BLaER1 (cell line): ENCODE measurements around the gene COL27A1.
A peak's percentile ranks its signal among the peaks of the same experiment; 100 is the strongest.

Source experiments
- H3K27ac ChIP-seq: shearing (Covaris generic); formaldehyde crosslinking; 2 replicates; pipeline ENCODE4 v1.8.1; 2022
- H3K27me3 ChIP-seq: shearing (Covaris generic); formaldehyde crosslinking; 2 replicates; pipeline ENCODE4 v1.8.1; 2022
- H3K36me3 ChIP-seq: shearing (Covaris generic); formaldehyde crosslinking; 2 replicates; pipeline ENCODE4 v1.8.1; 2022
- H3K4me1 ChIP-seq: shearing (Covaris generic); formaldehyde crosslinking; 2 replicates; pipeline ENCODE4 v1.8.1; 2022
- H3K4me2 ChIP-seq: shearing (Covaris generic); formaldehyde crosslinking; 2 replicates; pipeline ENCODE4 v1.8.1; 2022
- H3K4me3 ChIP-seq: shearing (Covaris generic); formaldehyde crosslinking; 2 replicates; pipeline ENCODE4 v1.8.1; 2022
- H3K9ac ChIP-seq: shearing (Covaris generic); formaldehyde crosslinking; 2 replicates; pipeline ENCODE4 v1.8.1; 2022
- H3K9me3 ChIP-seq: shearing (Covaris generic); formaldehyde crosslinking; 2 replicates; pipeline ENCODE4 v1.8.1; 2022
- H4K20me1 ChIP-seq: shearing (Covaris generic); formaldehyde crosslinking; 2 replicates; pipeline ENCODE4 v1.8.1; 2022
- Cebpa-rat ChIP-seq: shearing (Covaris generic); IDR thresholded peaks from 2 replicates; pipeline ENCODE4 v1.8.1; 2022

Gene COL27A1

DNA sequence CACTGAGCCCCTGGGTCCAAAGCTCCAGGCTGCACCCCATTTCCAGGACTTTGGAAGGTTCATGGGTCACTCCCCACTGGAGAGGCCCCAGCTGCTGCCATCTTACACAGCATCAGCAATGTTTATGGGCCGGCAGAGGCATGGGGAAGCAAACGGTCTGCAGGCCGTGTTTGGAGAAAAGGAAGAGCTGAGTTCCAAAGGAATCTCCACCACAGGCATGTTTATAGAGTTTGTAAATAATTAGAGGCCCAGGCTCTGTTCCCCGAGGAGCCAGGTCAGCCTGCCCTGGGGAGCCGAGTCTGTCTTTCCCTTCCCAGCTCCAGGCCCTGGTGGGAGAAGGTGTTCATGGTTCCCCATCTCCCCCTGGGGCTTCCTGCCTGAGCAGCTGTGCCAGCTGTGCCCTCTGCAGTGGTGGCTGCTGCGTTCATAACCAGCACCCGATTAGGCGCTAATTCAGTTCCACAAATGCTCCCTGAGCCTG lies 64.8 kb downstream of the COL27A1 start:
- TF ChIP-seq Cebpa-rat, result no peak
- H3K4me2 ChIP-seq, result peak overlapping the region; percentile 37

DNA sequence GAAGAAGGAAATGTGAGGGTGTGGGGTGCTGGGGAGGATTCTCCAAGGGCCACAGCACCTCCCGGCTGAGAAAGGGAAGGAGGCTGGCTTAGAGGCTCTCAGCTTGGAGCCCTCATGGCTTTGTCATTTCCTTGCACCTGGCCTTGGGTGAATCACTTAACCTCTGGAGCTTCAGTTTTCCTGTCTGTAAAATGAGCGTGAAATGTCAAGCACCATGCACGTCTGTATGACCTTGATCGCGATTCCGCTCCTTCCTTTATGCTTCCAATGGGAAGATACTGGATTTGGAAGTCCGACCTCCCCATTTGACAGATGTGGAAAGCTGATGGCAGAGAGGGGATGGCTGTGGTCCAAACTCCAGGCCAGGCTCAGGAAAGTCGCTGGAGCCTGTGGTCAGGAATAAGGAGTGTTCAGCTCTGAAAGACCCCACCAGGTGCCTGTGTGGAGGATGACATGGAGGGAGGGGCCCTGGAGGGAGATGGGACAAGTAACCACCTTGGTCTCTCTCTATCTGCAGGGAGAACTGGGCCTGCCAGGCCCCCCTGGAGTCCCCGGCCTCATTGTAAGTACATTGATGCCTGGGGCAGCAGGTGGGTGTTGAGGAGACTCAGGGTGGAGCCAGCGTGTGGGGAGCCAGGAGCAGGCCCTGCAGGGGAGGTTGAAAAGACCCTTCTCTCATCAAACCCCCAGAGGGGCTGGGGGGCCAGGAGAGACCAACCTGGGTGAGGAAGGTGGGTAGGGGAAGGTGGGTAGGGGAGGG lies 66.5 kb downstream of the COL27A1 start:
- H3K36me3 ChIP-seq, result peaks cover 89% of the 10 kb centered on the region
- peaks cover 24% of the 10 kb centered on the region for H3K4me1 ChIP-seq
- no peak overlapping the region for H3K27ac ChIP-seq
- H3K9me3 ChIP-seq, result no peaks in the 10 kb centered on the region
- no peak overlapping the region for H3K4me3 ChIP-seq
- no peak for TF ChIP-seq Cebpa-rat
- no peaks in the 10 kb centered on the region for H4K20me1 ChIP-seq
- H3K27me3 ChIP-seq, result no peaks in the 10 kb centered on the region
- H3K4me2 ChIP-seq, result no peak overlapping the region
- H3K9ac ChIP-seq, result no peak overlapping the region

More for the DNA sequence above, 64.8 kb downstream of the COL27A1 start:
- no peak overlapping the region for H3K4me3 ChIP-seq
- peak overlapping the region; percentile 45; the same call in 1 of the 2 replicates for H3K27ac ChIP-seq
- H4K20me1 ChIP-seq, result no peaks in the 10 kb centered on the region
- no peaks in the 10 kb centered on the region for H3K9me3 ChIP-seq
- H3K27me3 ChIP-seq, result no peaks in the 10 kb centered on the region
- no peak overlapping the region for H3K9ac ChIP-seq
- peaks cover 24% of the 10 kb centered on the region for H3K4me1 ChIP-seq
- H3K36me3 ChIP-seq, result peaks cover 89% of the 10 kb centered on the region

DNA sequence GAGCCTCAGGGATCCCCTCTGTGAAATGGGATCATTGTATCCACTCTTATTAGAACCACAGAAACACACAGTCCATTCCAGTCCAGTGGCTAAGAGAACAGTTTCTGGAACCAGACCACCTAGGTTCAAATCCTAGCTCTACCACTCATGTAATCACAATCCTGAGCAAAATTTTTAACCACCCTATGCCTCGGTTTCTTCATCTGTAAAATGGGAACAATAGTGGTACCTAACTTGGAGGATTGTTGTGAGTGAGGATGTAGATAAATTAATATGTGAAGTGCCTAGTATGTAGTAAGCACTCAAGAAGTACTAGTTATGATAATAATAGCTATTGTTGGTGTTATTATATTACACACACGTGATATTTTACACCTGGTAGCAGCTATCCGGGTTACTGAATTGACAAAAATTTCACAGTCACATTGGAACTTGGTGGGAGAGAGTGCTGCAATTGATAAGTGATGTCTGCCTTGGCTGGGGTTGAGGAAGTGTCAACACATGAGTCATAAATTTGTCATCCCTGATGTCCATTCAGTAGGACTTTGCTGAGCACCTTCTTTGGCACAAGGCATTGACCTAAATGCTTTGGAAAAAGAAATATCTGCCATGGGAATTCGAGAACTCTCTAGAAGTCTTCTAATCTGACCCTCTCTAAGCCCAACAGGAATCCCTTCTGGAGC lies 68.4 kb downstream of the COL27A1 start:
- H3K36me3 ChIP-seq, result peaks cover 90% of the 10 kb centered on the region
- H3K4me3 ChIP-seq, result no peak overlapping the region
- H3K4me2 ChIP-seq, result no peak overlapping the region
- no peak for TF ChIP-seq Cebpa-rat
- H3K27me3 ChIP-seq, result no peaks in the 10 kb centered on the region
- H3K4me1 ChIP-seq, result peaks cover 24% of the 10 kb centered on the region
- H3K27ac ChIP-seq, result no peak overlapping the region
- no peak overlapping the region for H3K9ac ChIP-seq
- no peaks in the 10 kb centered on the region for H4K20me1 ChIP-seq
- H3K9me3 ChIP-seq, result no peaks in the 10 kb centered on the region

DNA sequence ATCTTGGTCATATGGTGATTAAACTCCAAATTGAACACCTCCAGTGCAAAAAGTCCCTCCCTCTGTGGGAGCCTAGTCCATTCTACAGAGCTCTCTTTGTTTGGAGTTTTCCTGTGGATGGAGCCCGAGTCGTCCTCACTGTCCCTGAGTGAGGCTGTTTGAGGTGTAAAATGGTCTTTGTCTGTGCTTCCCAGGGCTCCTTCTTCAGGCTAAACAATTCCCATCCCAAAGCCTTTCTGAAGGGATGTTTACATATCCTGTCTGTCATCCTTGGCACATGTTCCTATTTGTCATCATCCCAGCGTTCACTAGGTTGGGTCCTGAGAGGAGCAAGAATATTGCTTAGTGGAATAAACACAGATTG lies 68.9 kb downstream of the COL27A1 start:
- TF ChIP-seq Cebpa-rat, result no peak
- H3K27ac ChIP-seq, result no peak overlapping the region
- H3K4me2 ChIP-seq, result no peak overlapping the region
- no peaks in the 10 kb centered on the region for H3K9me3 ChIP-seq
- no peaks in the 10 kb centered on the region for H3K27me3 ChIP-seq
- H3K4me1 ChIP-seq, result peaks cover 23% of the 10 kb centered on the region
- no peak overlapping the region for H3K9ac ChIP-seq
- peaks cover 88% of the 10 kb centered on the region for H3K36me3 ChIP-seq
- no peak overlapping the region for H3K4me3 ChIP-seq
- H4K20me1 ChIP-seq, result no peaks in the 10 kb centered on the region

DNA sequence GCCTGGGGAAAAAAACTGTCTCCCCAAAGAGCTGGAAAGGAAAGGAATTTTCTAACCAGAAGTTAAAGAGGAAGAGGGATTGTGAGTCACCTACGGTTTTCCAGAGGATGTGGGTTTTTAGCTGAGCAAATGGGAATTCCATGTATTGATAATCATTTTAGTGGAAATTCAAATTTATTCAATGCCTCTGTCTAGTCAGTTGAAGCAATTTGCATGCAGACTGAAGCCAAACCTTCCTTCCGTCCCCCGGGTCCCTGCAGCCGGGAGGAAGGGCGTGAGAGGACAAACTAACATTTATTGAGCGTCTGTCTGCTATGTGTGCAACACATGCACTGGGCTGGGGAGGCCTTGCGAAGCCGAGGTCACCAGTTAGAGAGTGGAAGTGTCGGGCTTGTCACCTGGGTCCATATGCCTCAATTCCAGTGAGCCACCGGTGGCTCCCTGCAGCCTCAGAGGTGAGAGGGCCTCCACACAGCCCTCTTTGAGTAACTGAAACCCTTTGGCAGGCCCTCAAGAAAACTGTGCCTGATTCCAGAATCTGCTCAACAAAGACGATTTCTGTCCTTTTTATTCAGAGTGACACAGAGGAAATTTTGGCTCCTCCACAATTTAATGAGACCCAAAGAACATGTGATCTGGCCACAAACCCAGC lies 70.3 kb downstream of the COL27A1 start:
- Histone ChIP-seq H3K9me3 (no peaks in the 10 kb centered on the region), H3K4me2 (no peak overlapping the region), H3K27ac (no peak overlapping the region; the same call in 1 of the 2 replicates), H3K27me3 (no peaks in the 10 kb centered on the region), H4K20me1 (no peaks in the 10 kb centered on the region), H3K4me1 (peaks cover 17% of the 10 kb centered on the region), H3K36me3 (peaks cover 82% of the 10 kb centered on the region), H3K9ac (no peak overlapping the region), H3K4me3 (no peak overlapping the region)
- no peak for TF ChIP-seq Cebpa-rat

DNA sequence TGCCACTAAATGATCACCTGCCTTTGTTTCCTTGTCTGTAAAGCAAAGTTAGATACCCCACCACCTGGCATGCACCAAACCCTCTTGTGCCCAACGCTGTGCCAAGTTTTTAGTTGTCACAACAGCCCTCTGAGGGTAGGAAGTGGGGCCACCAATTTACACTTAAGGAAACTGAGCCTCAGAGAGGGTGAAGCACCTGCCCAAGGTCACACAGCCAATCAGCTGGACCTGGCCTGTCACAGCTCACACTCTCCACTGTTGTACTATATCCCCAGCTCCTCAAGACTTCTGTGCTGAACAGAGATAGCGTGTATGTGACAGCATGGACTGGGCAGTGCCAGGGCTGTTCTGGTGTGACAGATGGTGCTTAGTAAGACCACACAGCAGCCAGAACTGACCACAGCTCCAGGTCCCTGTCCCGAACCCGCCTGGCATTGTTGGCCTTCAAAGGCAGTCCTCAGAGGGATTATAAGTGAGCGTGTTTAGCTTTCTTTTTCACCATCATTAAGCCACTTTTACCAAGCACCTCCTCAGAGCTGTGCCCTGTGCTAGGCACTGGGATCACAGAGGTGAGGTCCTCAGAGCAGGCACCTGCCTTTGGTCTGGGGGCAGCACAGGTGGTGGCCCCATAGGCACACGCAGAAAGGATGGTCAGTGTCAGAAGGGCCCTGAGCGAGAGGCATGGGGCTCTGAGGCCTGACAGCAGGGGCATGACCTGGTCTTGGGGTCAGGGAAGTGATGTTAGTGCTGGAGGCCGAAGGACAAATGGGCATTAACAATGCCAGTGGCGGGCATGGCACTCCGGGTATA lies 71.1 kb downstream of the COL27A1 start:
- H3K27me3 ChIP-seq, result no peaks in the 10 kb centered on the region
- no peak overlapping the region for H3K9ac ChIP-seq
- H4K20me1 ChIP-seq, result no peaks in the 10 kb centered on the region
- no peak for TF ChIP-seq Cebpa-rat
- H3K27ac ChIP-seq, result no peak overlapping the region
- no peaks in the 10 kb centered on the region for H3K9me3 ChIP-seq
- peaks cover 19% of the 10 kb centered on the region for H3K4me1 ChIP-seq
- H3K4me3 ChIP-seq, result no peak overlapping the region
- no peak overlapping the region for H3K4me2 ChIP-seq
- peaks cover 77% of the 10 kb centered on the region for H3K36me3 ChIP-seq

DNA sequence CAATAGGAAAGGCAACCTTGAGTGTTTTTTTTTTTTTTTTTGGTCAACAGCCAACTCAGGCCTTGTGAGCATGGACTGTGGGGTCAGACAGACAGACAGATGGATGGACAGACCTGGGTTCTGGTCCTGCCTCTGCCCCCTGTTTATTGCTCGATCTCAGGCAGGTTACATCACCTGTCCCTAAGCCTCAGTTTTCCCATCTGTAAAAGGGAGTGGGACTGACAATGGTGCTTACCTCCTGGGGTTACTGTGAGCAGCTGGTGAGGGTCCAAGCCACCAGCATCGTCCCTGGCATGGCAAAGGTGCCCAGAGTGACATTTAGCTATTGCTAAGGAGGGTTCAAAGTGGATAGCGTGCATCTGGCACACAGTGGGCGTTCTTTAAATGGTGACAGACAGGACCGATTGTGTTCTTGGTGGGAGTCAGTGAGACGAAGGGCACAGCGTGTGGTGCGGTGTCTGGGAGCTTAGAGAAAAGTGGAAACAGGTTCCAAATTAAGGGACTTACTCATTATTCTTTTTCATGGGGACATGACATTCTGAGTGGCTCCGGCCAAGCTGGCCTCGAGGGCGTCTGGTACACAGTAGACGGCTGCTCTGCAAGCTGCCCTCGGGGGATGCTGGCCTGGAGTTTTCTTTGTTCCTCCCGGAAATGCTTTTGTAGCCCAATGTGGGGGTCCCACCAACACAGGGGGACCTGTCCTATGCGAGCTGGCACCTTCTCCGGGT lies 72.1 kb downstream of the COL27A1 start:
- Histone ChIP-seq H3K4me3 (no peak overlapping the region), H3K4me1 (peaks cover 22% of the 10 kb centered on the region), H3K4me2 (no peak overlapping the region), H3K27ac (no peak overlapping the region), H4K20me1 (no peaks in the 10 kb centered on the region), H3K36me3 (peaks cover 78% of the 10 kb centered on the region), H3K9me3 (no peaks in the 10 kb centered on the region), H3K27me3 (no peaks in the 10 kb centered on the region), H3K9ac (no peak overlapping the region)
- TF ChIP-seq Cebpa-rat, result no peak

DNA sequence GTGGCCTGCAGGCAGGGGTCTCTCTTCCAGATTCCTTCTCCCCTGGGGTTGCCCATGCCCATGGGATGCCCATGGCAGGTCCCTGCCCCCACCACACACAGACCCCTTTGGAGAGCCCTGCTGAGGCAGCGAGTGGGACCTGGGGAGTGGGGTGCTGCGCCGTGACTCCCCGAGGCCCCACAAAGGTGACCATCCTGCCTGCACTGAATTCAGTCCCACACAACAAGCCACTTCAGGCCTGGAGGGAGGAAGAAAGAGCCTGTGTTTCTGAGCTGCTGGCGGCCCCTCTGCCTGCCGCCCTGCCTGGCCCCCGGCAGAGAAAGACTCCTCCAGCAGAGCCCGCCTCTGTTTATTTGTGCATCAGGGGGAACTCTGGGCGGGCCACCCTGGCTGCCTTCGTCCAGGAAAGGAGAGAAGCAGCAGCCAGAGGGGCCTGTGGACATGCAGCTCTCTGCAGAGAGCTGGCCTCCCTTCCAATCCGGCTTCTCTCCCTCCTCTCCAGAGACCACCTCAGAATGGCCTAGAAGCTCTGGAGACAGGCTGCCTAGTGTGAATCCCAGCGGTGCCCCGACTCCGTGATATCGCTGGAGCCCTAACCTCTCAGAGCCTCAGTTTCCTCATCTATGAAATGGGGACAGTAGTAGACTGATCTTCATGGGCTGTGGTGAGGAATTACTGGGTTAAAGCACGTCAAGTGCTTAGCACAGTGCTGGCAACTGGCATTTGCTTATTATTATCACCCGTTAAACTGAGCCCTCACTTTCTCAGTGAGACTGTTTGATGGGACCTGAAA lies 72.9 kb downstream of the COL27A1 start:
- no peaks in the 10 kb centered on the region for H3K27me3 ChIP-seq
- no peak for TF ChIP-seq Cebpa-rat
- H3K4me2 ChIP-seq, result no peak overlapping the region
- no peaks in the 10 kb centered on the region for H3K9me3 ChIP-seq
- no peaks in the 10 kb centered on the region for H4K20me1 ChIP-seq
- no peak overlapping the region for H3K4me3 ChIP-seq
- no peak overlapping the region for H3K27ac ChIP-seq
- no peak overlapping the region for H3K9ac ChIP-seq
- peaks cover 22% of the 10 kb centered on the region for H3K4me1 ChIP-seq
- peaks cover 76% of the 10 kb centered on the region for H3K36me3 ChIP-seq
